ENCODE results near the gene ZC3H13.

ZC3H13 gene

DNA sequence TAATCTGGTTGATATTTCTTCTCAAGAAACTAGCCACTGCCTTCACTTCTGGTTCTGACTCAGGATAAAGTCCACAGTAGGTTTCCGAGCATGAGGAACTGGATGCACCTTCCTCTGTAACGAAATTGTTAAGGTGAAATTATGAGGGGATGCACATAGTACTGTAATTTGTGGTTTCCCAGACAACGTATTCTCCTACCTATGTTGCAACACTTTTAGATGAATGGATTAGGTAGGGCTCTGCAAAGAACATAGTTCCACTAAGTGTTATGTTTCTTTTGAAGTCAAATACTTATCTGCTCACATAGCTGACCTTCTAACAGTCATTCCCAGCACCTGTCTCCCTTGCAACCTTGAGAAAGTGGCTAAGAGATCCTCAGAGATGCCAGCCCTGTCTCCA is 5.7 kb upstream of the ZC3H13 start:
- no peak for DNase-seq

- no peak for DNase-seq
These were observed 4.9 kb upstream of the ZC3H13 start for GRCh38 chr13:46057256-46058015.

DNA sequence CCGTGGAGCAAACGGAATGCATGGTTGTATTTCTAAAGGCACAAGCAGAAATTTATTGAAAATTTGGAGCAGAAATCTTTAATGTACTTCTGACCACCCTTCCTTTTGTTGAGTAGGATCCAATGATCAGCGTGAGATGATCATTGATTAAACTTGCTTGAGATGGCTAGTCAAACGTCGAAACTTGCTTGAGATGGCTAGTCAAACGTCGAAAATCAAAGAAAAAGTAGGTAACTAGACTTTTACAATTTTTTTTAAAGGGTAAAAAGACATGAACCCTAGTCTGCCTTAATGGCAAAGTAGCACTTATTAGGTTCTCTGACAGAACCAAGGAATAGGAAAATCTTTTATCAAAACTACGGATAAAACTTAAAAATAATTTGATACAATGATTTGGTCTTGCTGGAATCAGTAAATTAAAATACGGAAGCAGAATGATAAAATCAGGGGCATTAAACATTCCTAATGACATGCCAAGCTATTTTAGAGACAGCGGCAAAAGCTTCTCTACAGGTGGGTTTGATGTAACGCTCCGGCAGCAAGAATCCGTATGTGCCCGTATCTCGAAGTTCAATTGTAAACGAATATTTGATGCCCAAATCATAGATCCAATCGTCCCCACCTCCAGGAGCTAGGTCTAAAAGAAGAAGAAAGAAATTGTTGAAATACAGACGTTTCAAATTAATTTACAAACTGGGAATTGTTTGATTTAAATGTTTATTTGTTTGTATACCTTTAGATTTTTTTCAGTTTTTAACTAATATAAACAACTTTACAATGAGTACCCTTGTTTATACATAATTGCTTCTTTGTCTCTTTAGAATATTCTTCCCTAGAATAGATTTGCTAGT is 841 bp upstream of the ZC3H13 start:
- no peak for DNase-seq

- DNase-seq, result no peak
These were observed 603 bp downstream of the ZC3H13 start for GRCh38 chr13:46051968-46052318.

GRCh38 chr13:46050771-46051170 is 1.8 kb downstream of the ZC3H13 start:
- no peak for DNase-seq

DNA sequence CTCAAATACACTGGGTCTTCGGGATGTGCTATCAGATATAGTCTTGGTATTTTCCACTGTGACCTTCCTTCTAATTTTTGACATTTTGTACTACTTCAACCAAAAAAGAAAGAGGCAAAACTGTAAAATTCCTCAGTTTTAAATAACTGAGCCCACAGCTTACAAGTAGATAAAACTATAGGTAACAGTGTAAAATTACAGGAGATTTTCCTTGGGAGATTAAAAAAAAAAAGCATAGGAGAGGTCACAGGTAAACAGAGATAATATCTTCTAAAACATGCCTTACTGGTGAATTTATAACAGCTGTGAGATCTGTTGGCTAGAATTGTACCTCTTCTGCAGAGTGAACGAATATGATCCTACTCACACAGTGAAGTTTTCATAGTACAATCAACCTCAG is 7.1 kb downstream of the ZC3H13 start:
- no peak for DNase-seq

DNA sequence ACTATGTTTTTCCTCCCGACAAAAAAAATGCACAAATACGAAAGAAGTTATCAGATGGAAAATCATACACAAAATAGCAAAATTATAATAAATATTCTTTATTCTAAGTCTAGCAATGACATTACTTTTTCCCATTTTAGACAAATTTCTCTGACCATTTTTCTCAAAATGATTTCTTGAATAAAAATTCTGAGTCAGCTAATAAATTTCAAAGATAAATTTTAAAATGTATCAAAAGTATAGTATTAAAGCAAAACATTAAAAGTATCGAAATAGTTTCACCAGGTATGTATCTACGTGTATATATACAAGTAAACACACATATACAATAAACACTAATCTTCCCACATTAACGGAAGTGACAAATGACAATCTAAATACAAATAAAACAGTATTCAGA is 8.9 kb downstream of the ZC3H13 start:
- no peak for DNase-seq

DNA sequence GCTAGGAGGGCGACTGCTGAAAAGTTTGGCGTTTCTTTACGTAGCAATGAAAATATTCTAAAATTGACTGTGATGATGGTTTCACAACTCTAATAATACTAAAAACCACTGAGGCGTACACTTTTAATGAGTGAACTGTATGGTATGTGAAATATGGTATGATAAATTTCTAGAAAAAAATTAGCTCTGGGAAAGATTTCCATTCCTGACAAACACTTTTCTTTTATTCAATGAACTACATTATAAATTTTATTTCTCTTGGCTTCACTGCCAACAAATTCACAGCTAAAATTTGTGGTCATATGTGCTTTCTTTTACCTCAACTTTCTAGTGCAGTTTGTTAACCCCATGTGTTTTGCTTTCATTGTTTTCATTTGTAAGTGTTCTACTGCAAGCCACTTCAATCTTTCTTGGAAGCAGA is 11.1 kb downstream of the ZC3H13 start:
- no peak for DNase-seq

DNA sequence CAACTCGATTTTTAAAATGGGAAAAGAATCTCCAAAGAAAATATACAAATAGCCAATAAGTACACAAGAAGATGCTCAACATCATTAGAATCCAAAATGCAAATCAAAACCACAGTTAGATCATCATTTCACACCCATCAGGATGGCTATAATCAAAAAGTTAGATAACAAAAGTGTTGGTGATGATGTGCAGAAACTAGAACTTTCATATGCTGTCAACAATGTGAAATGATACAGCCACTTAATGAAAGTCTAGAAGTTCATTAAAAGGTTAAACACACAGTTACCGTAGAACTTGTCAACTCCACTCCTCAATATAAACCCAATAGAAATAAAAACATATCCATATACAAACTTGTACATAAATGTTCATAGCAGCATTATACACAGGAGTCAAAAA is 11.8 kb downstream of the ZC3H13 start:
- no peak for DNase-seq

- no peak for DNase-seq
These were observed 12.9 kb downstream of the ZC3H13 start for GRCh38 chr13:46039411-46040182.

- no peak for DNase-seq
These were observed 14.2 kb downstream of the ZC3H13 start for GRCh38 chr13:46038296-46038695.

DNA sequence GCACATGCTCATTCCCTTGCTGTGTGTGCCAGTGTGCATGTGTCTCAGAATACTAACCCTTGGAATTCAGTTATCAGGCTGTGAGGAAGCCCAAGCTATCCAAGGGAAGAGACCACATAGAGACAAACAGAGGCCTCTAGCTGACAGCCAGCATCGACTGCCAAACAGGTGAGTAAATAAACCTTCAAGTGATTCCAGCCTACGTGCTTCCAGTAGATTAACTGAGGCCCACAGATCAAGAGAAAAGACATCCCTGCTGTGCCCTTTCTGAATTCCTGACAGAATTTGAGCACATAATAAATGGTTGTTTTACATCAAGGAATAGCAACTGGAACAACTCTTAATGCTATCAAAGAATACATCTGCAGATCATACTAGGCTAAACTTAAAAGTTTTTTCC is 17.5 kb downstream of the ZC3H13 start:
- peak; percentile 49 for DNase-seq

GRCh38 chr13:46032341-46032740 is 20.2 kb downstream of the ZC3H13 start:
- no peak for DNase-seq

DNA sequence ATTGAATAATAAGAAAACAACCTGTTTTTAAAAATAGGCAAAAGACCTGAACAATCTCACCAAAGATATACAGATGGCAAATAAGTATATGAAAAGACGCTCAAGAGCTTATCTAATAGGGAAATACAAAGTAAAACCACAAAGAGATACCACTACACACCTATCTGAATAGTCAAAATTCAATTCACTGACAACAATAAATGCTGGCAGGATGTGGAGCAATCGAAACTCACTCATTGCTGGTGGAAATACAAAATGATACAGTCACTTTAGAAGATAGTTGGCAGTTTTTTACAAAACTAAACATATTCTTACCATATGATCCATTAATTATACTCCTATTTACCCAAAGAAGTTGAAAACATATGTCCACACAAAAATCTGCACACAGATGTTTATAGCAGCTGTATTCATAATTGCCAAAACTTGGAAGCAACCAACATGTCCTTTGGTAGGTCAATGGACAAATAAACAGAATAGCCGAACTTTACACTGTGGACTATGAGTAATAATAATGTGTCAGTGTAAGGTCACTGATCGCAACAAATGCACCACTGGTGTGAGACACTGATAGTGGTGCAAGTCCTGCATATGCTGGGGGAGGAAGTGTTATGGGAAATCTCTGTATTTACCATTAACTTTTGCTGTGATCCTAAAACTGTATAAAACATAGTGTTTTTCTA is 20.8 kb downstream of the ZC3H13 start:
- no peak for DNase-seq

- no peak for DNase-seq
These were observed 27.4 kb downstream of the ZC3H13 start for GRCh38 chr13:46025157-46025556.

DNA sequence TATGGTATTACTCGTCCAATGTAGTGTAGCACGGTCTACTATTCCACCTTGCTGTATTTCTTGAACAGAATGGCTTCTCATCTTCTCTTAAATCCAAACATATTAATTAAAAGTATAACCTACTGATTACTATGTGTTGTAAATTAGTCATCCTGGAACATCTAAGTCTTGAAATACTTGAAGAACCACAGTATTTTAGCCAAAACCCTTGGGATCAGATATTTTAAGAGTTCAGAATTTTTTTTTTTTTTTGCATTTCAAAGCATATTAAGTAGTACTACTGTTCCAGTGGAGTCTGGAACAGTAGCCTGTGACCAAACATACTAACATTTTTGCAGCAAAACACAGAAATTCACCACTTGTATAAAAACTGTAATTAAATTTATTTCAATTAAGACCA is 30.1 kb downstream of the ZC3H13 start:
- DNase-seq, result no peak

- DNase-seq, result no peak
These were observed 36.3 kb downstream of the ZC3H13 start for GRCh38 chr13:46016216-46016615.

DNA sequence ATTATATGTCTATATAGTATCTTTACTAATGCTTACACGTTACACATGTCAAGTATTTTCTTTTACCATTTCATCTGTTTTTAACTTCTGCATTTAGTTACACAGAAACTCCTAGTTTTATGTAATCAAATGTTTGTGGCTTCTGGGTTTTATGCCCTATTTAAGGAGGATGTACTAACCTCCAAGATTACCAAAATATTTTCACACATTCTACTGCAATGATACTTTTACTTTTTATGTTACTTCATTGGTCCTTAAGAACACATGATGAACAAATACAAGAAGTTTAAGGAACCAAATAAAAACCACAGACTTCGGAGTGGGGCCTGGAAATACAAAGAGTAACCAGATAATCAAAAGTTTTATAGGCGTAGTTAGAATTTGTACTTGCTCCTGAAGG is 37.2 kb downstream of the ZC3H13 start:
- no peak for DNase-seq

- DNase-seq, result no peak
These were observed 40.1 kb downstream of the ZC3H13 start for GRCh38 chr13:46012404-46012803.

DNA sequence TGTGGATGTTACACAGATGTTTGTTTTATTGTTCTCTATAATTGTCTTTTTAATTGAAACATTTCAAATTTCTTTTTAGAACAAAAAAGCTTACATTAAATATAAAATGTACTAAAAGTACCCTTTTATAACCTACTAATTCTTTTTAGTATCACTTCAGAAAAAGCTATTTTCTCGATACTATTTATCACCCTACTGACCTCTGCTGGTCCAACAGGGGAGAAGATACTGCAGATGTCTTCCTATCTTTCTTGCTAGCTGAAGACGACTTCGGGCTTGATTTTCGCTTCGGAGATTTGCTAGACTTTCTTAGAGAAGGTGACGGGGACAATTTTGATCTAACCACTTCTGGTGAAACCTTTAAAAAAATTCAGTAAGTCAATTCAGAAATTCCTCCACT is 42.4 kb downstream of the ZC3H13 start:
- no peak for DNase-seq

DNA sequence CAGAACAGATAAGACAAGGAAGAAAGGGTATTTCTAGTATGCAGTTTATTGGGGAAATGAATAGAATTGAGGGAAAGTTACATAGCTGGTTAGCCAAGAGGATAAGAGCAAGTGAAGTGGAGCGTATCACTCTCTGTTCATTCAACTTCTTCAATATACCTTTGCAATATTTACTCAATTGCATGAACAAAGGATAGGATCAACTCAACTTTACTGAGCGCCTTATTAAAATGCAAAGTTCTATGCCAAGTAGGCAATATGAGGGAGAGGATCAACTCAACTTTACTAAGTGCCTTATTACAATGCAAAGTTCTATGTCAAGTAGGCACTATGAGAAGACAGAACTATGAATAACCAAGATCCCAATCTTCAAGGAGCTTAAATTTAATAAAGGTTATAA is 43.9 kb downstream of the ZC3H13 start:
- DNase-seq, result no peak

DNA sequence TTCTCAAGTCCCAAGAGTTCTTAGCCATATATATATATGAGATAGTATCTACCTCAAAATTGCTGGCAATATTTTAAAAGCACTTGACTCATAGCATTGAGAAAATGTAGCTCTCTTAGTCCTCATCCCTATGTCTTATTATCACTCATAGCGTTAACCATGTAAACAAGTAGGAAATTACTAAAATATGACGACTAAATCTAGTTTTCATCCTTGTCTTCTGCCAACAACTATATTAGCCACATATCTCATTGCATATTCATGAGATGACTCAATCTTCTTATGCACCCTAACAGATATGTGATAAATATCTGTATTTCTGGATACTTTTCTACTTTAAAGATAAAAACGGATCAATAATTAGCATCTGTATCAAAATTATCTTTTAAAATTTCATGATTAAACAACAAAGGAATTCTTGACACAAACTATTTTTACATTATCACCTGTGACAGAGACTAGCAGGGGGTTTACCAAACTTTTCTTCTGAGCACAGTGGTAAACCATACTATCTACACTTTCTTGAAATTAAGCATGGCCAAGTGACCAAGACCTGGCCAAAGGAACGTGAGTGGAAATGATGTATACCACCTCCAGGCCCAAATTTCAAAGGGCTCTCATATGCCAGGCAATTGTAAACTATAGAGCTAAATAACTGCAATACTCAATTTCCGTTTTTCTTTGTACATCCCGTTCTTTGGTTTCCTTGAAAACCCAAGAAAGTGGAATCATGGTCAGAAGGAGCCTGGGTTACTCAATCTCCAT is 45.7 kb downstream of the ZC3H13 start:
- DNase-seq, result no peak

Data from DMS153 (cell line).